ENCODE data around the gene CD2AP. TPM values are rescaled to one million over a fixed set of nuclear protein-coding genes. Genes with fewer than 3 reads are reported as not detected.
"Not testable (repeated sequence)": the region's sequence is repeated elsewhere in the genome, so short reads cannot be mapped to it uniquely, and the experiment has no call there.

The CD2AP gene
- total and polyA plus RNA-seq, 2 donors: 28.0 to 32.8 TPM

GRCh38 chr6:47629954-47630353, 152.4 kb downstream of the CD2AP start:
- no peak overlapping the region for H3K27ac ChIP-seq (ENCODE audit: low read depth in 1 of 2, low read length in 1 of 2)
- 97% methylated on average over 4 of the region's 4 CpGs for WGBS
- no peak overlapping the region for H3K4me3 ChIP-seq (ENCODE audit: low read length in 2 of 2)
- DNase-seq (ENCODE audit: low read depth in 6 of 9, low spot score in 9 of 9): no peak
- H3K4me1 ChIP-seq (ENCODE audit: control insufficient read depth in 2 of 2, insufficient read depth in 2 of 2, low read length in 2 of 2): peaks cover 4 to 9% of the 10 kb centered on the region in 2 donors
- no peaks in the 10 kb centered on the region for H3K36me3 ChIP-seq (ENCODE audit: control insufficient read depth in 2 of 2, insufficient read depth in 2 of 2, low read length in 1 of 2)
- no peaks in the 10 kb centered on the region for H3K27me3 ChIP-seq (ENCODE audit: control insufficient read depth in 2 of 2, insufficient read depth in 1 of 2, low read length in 1 of 2)
- H3K9me3 ChIP-seq (ENCODE audit: control insufficient read depth in 2 of 2, insufficient read depth in 1 of 2, low read length in 1 of 2): no peaks in the 10 kb centered on the region

GRCh38 chr6:47630587-47630986, 153.0 kb downstream of the CD2AP start:
- Histone ChIP-seq H3K4me3 (ENCODE audit: low read length in 2 of 2) (no peak overlapping the region), H3K27me3 (ENCODE audit: control insufficient read depth in 2 of 2, insufficient read depth in 1 of 2, low read length in 1 of 2) (no peaks in the 10 kb centered on the region), H3K27ac (ENCODE audit: low read depth in 1 of 2, low read length in 1 of 2) (no peak overlapping the region), H3K4me1 (ENCODE audit: control insufficient read depth in 2 of 2, insufficient read depth in 2 of 2, low read length in 2 of 2) (peaks cover 4 to 9% of the 10 kb centered on the region in 2 donors), H3K9me3 (ENCODE audit: control insufficient read depth in 2 of 2, insufficient read depth in 1 of 2, low read length in 1 of 2) (no peaks in the 10 kb centered on the region), H3K36me3 (ENCODE audit: control insufficient read depth in 2 of 2, insufficient read depth in 2 of 2, low read length in 1 of 2) (no peaks in the 10 kb centered on the region)
- DNase-seq (ENCODE audit: low read depth in 6 of 9, low spot score in 9 of 9): no peak
- WGBS: 95% methylated on average over 3 of the region's 3 CpGs

GRCh38 chr6:47631269-47631772, 153.7 kb downstream of the CD2AP start:
- DNase-seq (ENCODE audit: low read depth in 6 of 9, low spot score in 9 of 9): peak; percentile 21 to 84 (median 52)
- WGBS: 60% methylated on average over 6 of the region's 6 CpGs

GRCh38 chr6:47631797-47632196, 154.2 kb downstream of the CD2AP start:
- Histone ChIP-seq H3K27me3 (ENCODE audit: control insufficient read depth in 2 of 2, insufficient read depth in 1 of 2, low read length in 1 of 2) (no peaks in the 10 kb centered on the region), H3K27ac (ENCODE audit: low read depth in 1 of 2, low read length in 1 of 2) (no peak overlapping the region), H3K36me3 (ENCODE audit: control insufficient read depth in 2 of 2, insufficient read depth in 2 of 2, low read length in 1 of 2) (no peaks in the 10 kb centered on the region), H3K4me1 (ENCODE audit: control insufficient read depth in 2 of 2, insufficient read depth in 2 of 2, low read length in 2 of 2) (peaks cover 4 to 9% of the 10 kb centered on the region in 2 donors), H3K4me3 (ENCODE audit: low read length in 2 of 2) (no peak overlapping the region), H3K9me3 (ENCODE audit: control insufficient read depth in 2 of 2, insufficient read depth in 1 of 2, low read length in 1 of 2) (no peaks in the 10 kb centered on the region)
- WGBS: 69% methylated on average over 3 of the region's 3 CpGs
- no peak for DNase-seq (ENCODE audit: low read depth in 6 of 9, low spot score in 9 of 9)

More at GRCh38 chr6:47631269-47631772, 153.7 kb downstream of the CD2AP start:
- no peak overlapping the region for H3K4me3 ChIP-seq (ENCODE audit: low read length in 2 of 2)
- no peaks in the 10 kb centered on the region for H3K36me3 ChIP-seq (ENCODE audit: control insufficient read depth in 2 of 2, insufficient read depth in 2 of 2, low read length in 1 of 2)
- peaks cover 4 to 9% of the 10 kb centered on the region in 2 donors for H3K4me1 ChIP-seq (ENCODE audit: control insufficient read depth in 2 of 2, insufficient read depth in 2 of 2, low read length in 2 of 2)
- H3K9me3 ChIP-seq (ENCODE audit: control insufficient read depth in 2 of 2, insufficient read depth in 1 of 2, low read length in 1 of 2): no peaks in the 10 kb centered on the region
- no peaks in the 10 kb centered on the region for H3K27me3 ChIP-seq (ENCODE audit: control insufficient read depth in 2 of 2, insufficient read depth in 1 of 2, low read length in 1 of 2)
- no peak overlapping the region for H3K27ac ChIP-seq (ENCODE audit: low read depth in 1 of 2, low read length in 1 of 2)

GRCh38 chr6:47633141-47633540, 155.6 kb downstream of the CD2AP start:
- peaks cover 4 to 9% of the 10 kb centered on the region in 2 donors for H3K4me1 ChIP-seq (ENCODE audit: control insufficient read depth in 2 of 2, insufficient read depth in 2 of 2, low read length in 2 of 2)
- WGBS: 95% methylated on average over 3 of the region's 3 CpGs
- no peak for DNase-seq (ENCODE audit: low read depth in 6 of 9, low spot score in 9 of 9)

GRCh38 chr6:47634210-47635047, 156.8 kb downstream of the CD2AP start:
- Histone ChIP-seq H3K27ac (ENCODE audit: low read depth in 1 of 2, low read length in 1 of 2) (no peak overlapping the region), H3K36me3 (ENCODE audit: control insufficient read depth in 2 of 2, insufficient read depth in 2 of 2, low read length in 1 of 2) (no peaks in the 10 kb centered on the region), H3K4me1 (ENCODE audit: control insufficient read depth in 2 of 2, insufficient read depth in 2 of 2, low read length in 2 of 2) (peaks cover 4 to 9% of the 10 kb centered on the region in 2 donors), H3K27me3 (ENCODE audit: control insufficient read depth in 2 of 2, insufficient read depth in 1 of 2, low read length in 1 of 2) (no peaks in the 10 kb centered on the region), H3K9me3 (ENCODE audit: control insufficient read depth in 2 of 2, insufficient read depth in 1 of 2, low read length in 1 of 2) (no peaks in the 10 kb centered on the region), H3K4me3 (ENCODE audit: low read length in 2 of 2) (no peak overlapping the region)
- 95% methylated on average over 5 of the region's 5 CpGs for WGBS
- no peak for DNase-seq (ENCODE audit: low read depth in 6 of 9, low spot score in 9 of 9)

More at GRCh38 chr6:47633141-47633540, 155.6 kb downstream of the CD2AP start:
- no peak overlapping the region for H3K27ac ChIP-seq (ENCODE audit: low read depth in 1 of 2, low read length in 1 of 2)
- H3K9me3 ChIP-seq (ENCODE audit: control insufficient read depth in 2 of 2, insufficient read depth in 1 of 2, low read length in 1 of 2): no peaks in the 10 kb centered on the region
- no peaks in the 10 kb centered on the region for H3K36me3 ChIP-seq (ENCODE audit: control insufficient read depth in 2 of 2, insufficient read depth in 2 of 2, low read length in 1 of 2)
- no peaks in the 10 kb centered on the region for H3K27me3 ChIP-seq (ENCODE audit: control insufficient read depth in 2 of 2, insufficient read depth in 1 of 2, low read length in 1 of 2)
- no peak overlapping the region for H3K4me3 ChIP-seq (ENCODE audit: low read length in 2 of 2)

- H3K36me3 ChIP-seq (ENCODE audit: control insufficient read depth in 2 of 2, insufficient read depth in 2 of 2, low read length in 1 of 2): no peaks in the 10 kb centered on the region
- no peaks in the 10 kb centered on the region for H3K9me3 ChIP-seq (ENCODE audit: control insufficient read depth in 2 of 2, insufficient read depth in 1 of 2, low read length in 1 of 2)
- H3K4me3 ChIP-seq (ENCODE audit: low read length in 2 of 2): no peak overlapping the region
- WGBS: 74% methylated on average over 4 of the region's 4 CpGs
- H3K4me1 ChIP-seq (ENCODE audit: control insufficient read depth in 2 of 2, insufficient read depth in 2 of 2, low read length in 2 of 2): no peaks in the 10 kb centered on the region
- no peaks in the 10 kb centered on the region for H3K27me3 ChIP-seq (ENCODE audit: control insufficient read depth in 2 of 2, insufficient read depth in 1 of 2, low read length in 1 of 2)
- no peak for DNase-seq (ENCODE audit: low read depth in 6 of 9, low spot score in 9 of 9)
- no peak overlapping the region for H3K27ac ChIP-seq (ENCODE audit: low read depth in 1 of 2, low read length in 1 of 2)
Measured at GRCh38 chr6:47646689-47647088, 169.1 kb downstream of the CD2AP start.

GRCh38 chr6:47647188-47647587, 169.6 kb downstream of the CD2AP start:
- WGBS: 99% methylated on average over 1 of the region's 1 CpG
- Histone ChIP-seq H3K4me3 (ENCODE audit: low read length in 2 of 2) (no peak overlapping the region), H3K27ac (ENCODE audit: low read depth in 1 of 2, low read length in 1 of 2) (no peak overlapping the region), H3K9me3 (ENCODE audit: control insufficient read depth in 2 of 2, insufficient read depth in 1 of 2, low read length in 1 of 2) (no peaks in the 10 kb centered on the region), H3K4me1 (ENCODE audit: control insufficient read depth in 2 of 2, insufficient read depth in 2 of 2, low read length in 2 of 2) (no peaks in the 10 kb centered on the region), H3K27me3 (ENCODE audit: control insufficient read depth in 2 of 2, insufficient read depth in 1 of 2, low read length in 1 of 2) (no peaks in the 10 kb centered on the region), H3K36me3 (ENCODE audit: control insufficient read depth in 2 of 2, insufficient read depth in 2 of 2, low read length in 1 of 2) (no peaks in the 10 kb centered on the region)
- no peak for DNase-seq (ENCODE audit: low read depth in 6 of 9, low spot score in 9 of 9)

GRCh38 chr6:47647626-47648025, 170.0 kb downstream of the CD2AP start:
- not testable (repeated sequence) for H3K36me3 ChIP-seq (ENCODE audit: control insufficient read depth in 2 of 2, insufficient read depth in 2 of 2, low read length in 1 of 2); H3K27me3 ChIP-seq (ENCODE audit: control insufficient read depth in 2 of 2, insufficient read depth in 1 of 2, low read length in 1 of 2); DNase-seq (ENCODE audit: low read depth in 6 of 9, low spot score in 9 of 9); H3K9me3 ChIP-seq (ENCODE audit: control insufficient read depth in 2 of 2, insufficient read depth in 1 of 2, low read length in 1 of 2); H3K4me3 ChIP-seq (ENCODE audit: low read length in 2 of 2); H3K4me1 ChIP-seq (ENCODE audit: control insufficient read depth in 2 of 2, insufficient read depth in 2 of 2, low read length in 2 of 2); H3K27ac ChIP-seq (ENCODE audit: low read depth in 1 of 2, low read length in 1 of 2)
- WGBS: 95% methylated on average over 4 of the region's 4 CpGs

Measured in thymus (tissue), 11 donors.